HepG2 (cell line): ENCODE results near the gene FIZ1. TPM values are rescaled to one million over a fixed set of nuclear protein-coding genes. Genes with fewer than 3 reads are reported as not detected.

Experiments
- ESRRA ChIP-seq: sonication (generic); formaldehyde crosslinking; IDR thresholded peaks from 2 replicates; pipeline ENCODE4 v1.5.1; 2020; ENCODE audit warnings: mild to moderate bottlenecking, low read depth, missing genetic modification reagents
- HMG20B ChIP-seq: conservative IDR thresholded peaks from 2 replicates; pipeline ENCODE4 v1.6.1; 2016; ENCODE audit warnings: missing genetic modification reagents, missing compliant biosample characterization
- KMT2A ChIP-seq: sonication (generic); formaldehyde crosslinking; IDR thresholded peaks from 2 replicates; pipeline ENCODE4 v1.4.0; 2020; ENCODE audit warnings: missing genetic modification reagents
- MED8 ChIP-seq: sonication (generic); formaldehyde crosslinking; IDR thresholded peaks from 2 replicates; pipeline ENCODE4 v1.8.1; 2023; ENCODE audit warnings: mild to moderate bottlenecking, missing genetic modification reagents; ENCODE audit not compliant: insufficient replicate concordance
- PTBP1 ChIP-seq: fragments of 200-400 bp; formaldehyde crosslinking; IDR thresholded peaks from 2 replicates; pipeline ENCODE4 v1.6.1; 2018; ENCODE audit warnings: low read length, low read depth; ENCODE audit not compliant: poor library complexity, severe bottlenecking
- SMC3 ChIP-seq: IDR thresholded peaks from 2 replicates; pipeline ENCODE4 v1.6.1; 2011; ENCODE audit warnings: low read length, improper control_type of control experiment
- SNAI1 ChIP-seq: sonication (generic); formaldehyde crosslinking; IDR thresholded peaks from 2 replicates; pipeline ENCODE4 v1.5.0; 2020; ENCODE audit warnings: mild to moderate bottlenecking, missing genetic modification reagents, borderline replicate concordance
- SRSF1 ChIP-seq: fragments of 200-400 bp; formaldehyde crosslinking; optimal IDR thresholded peaks from 2 replicates; pipeline ENCODE3; 2017; ENCODE audit warnings: mild to moderate bottlenecking, low read depth, low read length, moderate library complexity
- TBX2 ChIP-seq: sonication (generic); formaldehyde crosslinking; IDR thresholded peaks from 2 replicates; pipeline ENCODE4 v1.5.0; 2020; ENCODE audit warnings: missing genetic modification reagents, mild to moderate bottlenecking, borderline replicate concordance
- TMF1 ChIP-seq: sonication (generic); formaldehyde crosslinking; IDR thresholded peaks from 2 replicates; pipeline ENCODE4 v1.8.1; 2022; ENCODE audit warnings: low read depth, missing genetic modification reagents
- U2AF2 ChIP-seq: fragments of 200-400 bp; formaldehyde crosslinking; IDR thresholded peaks from 2 replicates; pipeline ENCODE4 v1.6.1; 2017; ENCODE audit warnings: low read depth, mild to moderate bottlenecking, low read length
- ZBTB38 ChIP-seq: sonication (generic); formaldehyde crosslinking; IDR thresholded peaks from 2 replicates; pipeline ENCODE4 v1.5.1; 2020; ENCODE audit warnings: mild to moderate bottlenecking, missing genetic modification reagents
- ZKSCAN5 ChIP-seq: sonication (generic); formaldehyde crosslinking; IDR thresholded peaks from 2 replicates; pipeline ENCODE4 v1.5.1; 2020; ENCODE audit warnings: mild to moderate bottlenecking, missing genetic modification reagents
- ZNF598 ChIP-seq: sonication (generic); formaldehyde crosslinking; IDR thresholded peaks from 2 replicates; pipeline ENCODE4 v1.5.1; 2020; ENCODE audit warnings: mild to moderate bottlenecking, missing genetic modification reagents, borderline replicate concordance
- polyA plus RNA-seq, 8 experiments: library from polyadenylated mRNA; depleted of rRNA in 3 of 8; stranded (reverse) in 7 of 8; unstranded in 1 of 8; fragments of >200 nt; fragmentation: Illumina TruSeq in 4 of 8; extraction: Trizol in 4 of 8; gene quantifications; 2 replicates each; pipeline versions ENCODE4 v1.2.1 to v1.2.3, GENCODE V29; 2011 to 2016; ENCODE audit warnings: low read depth in 4 of 8, missing spikeins in 1 of 8, mixed read lengths in 1 of 8; ENCODE audit not compliant: insufficient read depth in 1 of 8
- total RNA-seq, 5 experiments: library from RNA; depleted of rRNA; stranded (reverse); fragments of >200 nt; fragmentation: Illumina TruSeq; extraction: Trizol; gene quantifications; 2 replicates each; pipeline ENCODE4 v1.2.3, GENCODE V29; 2016; ENCODE audit warnings: low read depth in 1 of 5
- TF ChIP-seq, protein P1 (sequence below): sonication (generic); formaldehyde crosslinking; IDR thresholded peaks from 2 replicates; pipeline ENCODE4 v1.5.0; 2020; ENCODE audit warnings: mild to moderate bottlenecking, missing genetic modification reagents
- TF ChIP-seq, protein P2 (sequence below): IDR thresholded peaks from 2 replicates; pipeline ENCODE4 v1.6.1; 2012; ENCODE audit warnings: low read depth, low read length, improper control_type of control experiment
- TF ChIP-seq, protein P3 (sequence below): sonication (generic); formaldehyde crosslinking; IDR thresholded peaks from 2 replicates; pipeline ENCODE4 v1.8.0; 2022; ENCODE audit warnings: missing genetic modification reagents, mild to moderate bottlenecking, borderline replicate concordance
- TF ChIP-seq, protein P4 (sequence below): sonication (generic); formaldehyde crosslinking; IDR thresholded peaks from 2 replicates; pipeline ENCODE4 v1.9.0; 2021; ENCODE audit warnings: missing genetic modification reagents, borderline replicate concordance

Gene FIZ1
- total and polyA plus RNA-seq, 2 of the 13 experiments (the other 11 are each of a cell fraction or from before 2014, with no cell fraction given) = 3.6 to 5.9 TPM

DNA sequence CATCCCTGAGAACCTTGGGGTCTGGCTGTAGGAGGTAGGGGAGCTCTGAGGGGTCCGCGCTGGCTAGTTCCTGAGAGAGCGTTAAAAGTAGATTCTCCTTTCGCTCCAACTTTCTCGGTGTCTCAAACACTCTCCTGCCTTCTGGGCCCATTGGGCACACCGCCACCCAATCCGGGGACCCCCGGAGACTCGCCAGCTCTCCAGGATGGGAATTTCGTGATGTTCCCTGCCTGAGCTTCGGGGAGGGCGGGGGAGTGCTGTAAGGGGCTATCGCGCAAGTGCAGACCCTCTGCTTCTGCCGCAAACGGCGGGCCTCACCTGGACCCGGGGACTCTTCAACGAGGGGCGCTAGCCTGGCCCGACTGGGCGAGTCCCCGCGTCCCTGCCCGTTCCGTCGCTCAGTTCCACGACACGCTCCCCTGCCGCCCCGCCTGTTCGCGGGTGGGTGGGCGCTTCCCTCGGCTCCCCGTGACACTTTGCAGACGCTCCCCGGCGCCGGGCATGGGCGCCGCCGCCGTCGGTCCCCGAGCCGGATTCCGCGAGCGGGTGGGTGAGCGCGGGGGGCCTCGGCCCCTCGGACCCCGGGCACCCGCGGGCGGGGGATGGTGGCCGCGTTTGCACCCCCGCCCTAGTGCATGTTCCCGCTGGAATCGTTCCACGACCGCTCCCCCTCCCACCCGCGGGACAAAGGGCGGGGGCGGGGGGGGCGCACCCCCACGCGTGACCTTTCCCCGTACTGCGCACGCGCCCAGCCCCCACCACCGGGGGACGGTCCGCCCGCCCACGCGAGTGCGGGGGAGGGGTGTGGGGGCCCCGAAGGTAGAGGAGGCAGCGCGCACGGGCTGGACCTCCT lies 48.6 kb upstream of the FIZ1 start, which contains the start of gene CCDC106 (continued):
- TF ChIP-seq, protein P1, sequence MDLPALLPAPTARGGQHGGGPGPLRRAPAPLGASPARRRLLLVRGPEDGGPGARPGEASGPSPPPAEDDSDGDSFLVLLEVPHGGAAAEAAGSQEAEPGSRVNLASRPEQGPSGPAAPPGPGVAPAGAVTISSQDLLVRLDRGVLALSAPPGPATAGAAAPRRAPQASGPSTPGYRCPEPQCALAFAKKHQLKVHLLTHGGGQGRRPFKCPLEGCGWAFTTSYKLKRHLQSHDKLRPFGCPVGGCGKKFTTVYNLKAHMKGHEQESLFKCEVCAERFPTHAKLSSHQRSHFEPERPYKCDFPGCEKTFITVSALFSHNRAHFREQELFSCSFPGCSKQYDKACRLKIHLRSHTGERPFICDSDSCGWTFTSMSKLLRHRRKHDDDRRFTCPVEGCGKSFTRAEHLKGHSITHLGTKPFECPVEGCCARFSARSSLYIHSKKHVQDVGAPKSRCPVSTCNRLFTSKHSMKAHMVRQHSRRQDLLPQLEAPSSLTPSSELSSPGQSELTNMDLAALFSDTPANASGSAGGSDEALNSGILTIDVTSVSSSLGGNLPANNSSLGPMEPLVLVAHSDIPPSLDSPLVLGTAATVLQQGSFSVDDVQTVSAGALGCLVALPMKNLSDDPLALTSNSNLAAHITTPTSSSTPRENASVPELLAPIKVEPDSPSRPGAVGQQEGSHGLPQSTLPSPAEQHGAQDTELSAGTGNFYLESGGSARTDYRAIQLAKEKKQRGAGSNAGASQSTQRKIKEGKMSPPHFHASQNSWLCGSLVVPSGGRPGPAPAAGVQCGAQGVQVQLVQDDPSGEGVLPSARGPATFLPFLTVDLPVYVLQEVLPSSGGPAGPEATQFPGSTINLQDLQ (CRISPR knock-in tag) = 0 out of 2 replicates have a peak, but pooled peaks have one; percentile 23
- TF ChIP-seq, protein P2, sequence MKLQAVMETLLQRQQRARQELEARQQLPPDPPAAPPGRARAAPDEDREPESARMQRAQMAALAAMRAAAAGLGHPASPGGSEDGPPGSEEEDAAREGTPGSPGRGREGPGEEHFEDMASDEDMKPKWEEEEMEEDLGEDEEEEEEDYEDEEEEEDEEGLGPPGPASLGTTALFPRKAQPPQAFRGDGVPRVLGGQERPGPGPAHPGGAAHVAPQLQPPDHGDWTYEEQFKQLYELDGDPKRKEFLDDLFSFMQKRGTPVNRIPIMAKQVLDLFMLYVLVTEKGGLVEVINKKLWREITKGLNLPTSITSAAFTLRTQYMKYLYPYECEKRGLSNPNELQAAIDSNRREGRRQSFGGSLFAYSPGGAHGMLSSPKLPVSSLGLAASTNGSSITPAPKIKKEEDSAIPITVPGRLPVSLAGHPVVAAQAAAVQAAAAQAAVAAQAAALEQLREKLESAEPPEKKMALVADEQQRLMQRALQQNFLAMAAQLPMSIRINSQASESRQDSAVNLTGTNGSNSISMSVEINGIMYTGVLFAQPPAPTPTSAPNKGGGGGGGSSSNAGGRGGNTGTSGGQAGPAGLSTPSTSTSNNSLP = no peak
- TF ChIP-seq SNAI1 (CRISPR knock-in tag) = no peak
- TF ChIP-seq MED8 (CRISPR knock-in tag) = no peak
- TF ChIP-seq KMT2A (CRISPR knock-in tag) = 0 out of 2 replicates have a peak, but pooled peaks have one; percentile 48
- TF ChIP-seq HMG20B (CRISPR knock-in tag) = 0 out of 2 replicates have a peak, but pooled peaks have one; percentile 20
- TF ChIP-seq U2AF2 = no peak
- no peak for TF ChIP-seq ZNF598
- TF ChIP-seq, protein P3, sequence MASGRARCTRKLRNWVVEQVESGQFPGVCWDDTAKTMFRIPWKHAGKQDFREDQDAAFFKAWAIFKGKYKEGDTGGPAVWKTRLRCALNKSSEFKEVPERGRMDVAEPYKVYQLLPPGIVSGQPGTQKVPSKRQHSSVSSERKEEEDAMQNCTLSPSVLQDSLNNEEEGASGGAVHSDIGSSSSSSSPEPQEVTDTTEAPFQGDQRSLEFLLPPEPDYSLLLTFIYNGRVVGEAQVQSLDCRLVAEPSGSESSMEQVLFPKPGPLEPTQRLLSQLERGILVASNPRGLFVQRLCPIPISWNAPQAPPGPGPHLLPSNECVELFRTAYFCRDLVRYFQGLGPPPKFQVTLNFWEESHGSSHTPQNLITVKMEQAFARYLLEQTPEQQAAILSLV (CRISPR knock-in tag) = no peak
- TF ChIP-seq SRSF1 = peak; percentile 38
- TF ChIP-seq ESRRA = 0 out of 2 replicates have a peak, but pooled peaks have one; percentile 59
- TF ChIP-seq, protein P4, sequence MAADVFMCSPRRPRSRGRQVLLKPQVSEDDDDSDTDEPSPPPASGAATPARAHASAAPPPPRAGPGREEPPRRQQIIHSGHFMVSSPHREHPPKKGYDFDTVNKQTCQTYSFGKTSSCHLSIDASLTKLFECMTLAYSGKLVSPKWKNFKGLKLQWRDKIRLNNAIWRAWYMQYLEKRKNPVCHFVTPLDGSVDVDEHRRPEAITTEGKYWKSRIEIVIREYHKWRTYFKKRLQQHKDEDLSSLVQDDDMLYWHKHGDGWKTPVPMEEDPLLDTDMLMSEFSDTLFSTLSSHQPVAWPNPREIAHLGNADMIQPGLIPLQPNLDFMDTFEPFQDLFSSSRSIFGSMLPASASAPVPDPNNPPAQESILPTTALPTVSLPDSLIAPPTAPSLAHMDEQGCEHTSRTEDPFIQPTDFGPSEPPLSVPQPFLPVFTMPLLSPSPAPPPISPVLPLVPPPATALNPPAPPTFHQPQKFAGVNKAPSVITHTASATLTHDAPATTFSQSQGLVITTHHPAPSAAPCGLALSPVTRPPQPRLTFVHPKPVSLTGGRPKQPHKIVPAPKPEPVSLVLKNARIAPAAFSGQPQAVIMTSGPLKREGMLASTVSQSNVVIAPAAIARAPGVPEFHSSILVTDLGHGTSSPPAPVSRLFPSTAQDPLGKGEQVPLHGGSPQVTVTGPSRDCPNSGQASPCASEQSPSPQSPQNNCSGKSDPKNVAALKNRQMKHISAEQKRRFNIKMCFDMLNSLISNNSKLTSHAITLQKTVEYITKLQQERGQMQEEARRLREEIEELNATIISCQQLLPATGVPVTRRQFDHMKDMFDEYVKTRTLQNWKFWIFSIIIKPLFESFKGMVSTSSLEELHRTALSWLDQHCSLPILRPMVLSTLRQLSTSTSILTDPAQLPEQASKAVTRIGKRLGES (CRISPR knock-in tag) = no peak
- TF ChIP-seq SMC3 = no peak
- TF ChIP-seq PTBP1 = no peak
- 0 out of 2 replicates have a peak, but pooled peaks have one; percentile 43 for TF ChIP-seq ZKSCAN5 (CRISPR knock-in tag)
- 0 out of 2 replicates have a peak, but pooled peaks have one; percentile 33 for TF ChIP-seq TMF1
- TF ChIP-seq TBX2 (CRISPR knock-in tag) = peak; percentile 70; the same call in 1 of the 2 replicates
- peak; percentile 82; the same call in 1 of the 2 replicates for TF ChIP-seq ZBTB38 (CRISPR knock-in tag)
